ENCODE data around the gene FLNC. TPM values are rescaled to one million over a fixed set of nuclear protein-coding genes. Genes with fewer than 3 reads are reported as not detected.

Gene FLNC
- total RNA-seq, 4 donors from 2014 or later = 3.0 to 27.3 (median 7.5) TPM

DNA sequence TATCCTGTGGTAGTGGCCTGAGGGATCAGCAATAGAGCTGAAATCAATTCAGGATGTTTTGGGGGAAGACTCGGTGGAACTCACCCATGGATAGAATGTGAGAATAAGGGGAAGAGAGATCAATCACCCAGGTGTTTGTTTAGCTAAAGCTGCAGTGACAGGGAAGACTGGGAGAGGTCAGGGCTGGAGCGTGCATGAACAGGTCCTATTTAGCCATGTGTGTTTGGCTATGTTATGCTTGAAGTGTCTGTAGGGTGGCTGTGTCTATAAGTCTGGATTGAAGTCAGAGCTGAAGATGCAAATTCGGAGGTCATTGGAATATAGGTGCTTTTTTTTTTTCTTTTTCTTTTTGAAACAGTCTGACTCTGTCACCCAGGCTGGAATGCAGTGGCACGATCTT lies 37.0 kb downstream of the FLNC start:
- H3K27me3 ChIP-seq = no peaks in the 10 kb centered on the region
- H3K4me3 ChIP-seq = no peak overlapping the region
- no peaks in the 10 kb centered on the region for H3K9me3 ChIP-seq
- no peak for DNase-seq
- WGBS, 2 donors = 37 to 41% methylated on average over 4 of the region's 4 CpGs
- peak overlapping the region in 3 of 4 donors; percentile 72 to 83 (median 73) for H3K27ac ChIP-seq
- H3K36me3 ChIP-seq = peaks cover 0 to 24% (median 15%) of the 10 kb centered on the region in 3 donors
- intact Hi-C loops (cut with DNase I) = no loop called here
- H3K4me1 ChIP-seq = peaks cover 36 to 80% (median 37%) of the 10 kb centered on the region in 3 donors
- no peak for TF ChIP-seq POLR2A (IDR thresholded peaks at IDR 0.05)

GRCh38 chr7:128867842-128868623 lies 37.8 kb downstream of the FLNC start:
- peak overlapping the region; percentile 63 to 83 (median 74) for H3K27ac ChIP-seq
- H3K9me3 ChIP-seq = no peaks in the 10 kb centered on the region
- peak overlapping the region in 3 of 4 donors; percentile 48 to 81 (median 66) for H3K4me3 ChIP-seq
- 47 to 56% methylated on average over 8 to 10 of the region's 11 CpGs for WGBS, 2 donors
- peaks cover 33 to 77% (median 36%) of the 10 kb centered on the region in 3 donors for H3K4me1 ChIP-seq
- intact Hi-C loops (cut with DNase I) = no loop called here
- TF ChIP-seq CTCF (IDR thresholded peaks at IDR 0.05) (no peak), POLR2A (IDR thresholded peaks at IDR 0.05) (no peak)
- peaks cover 0 to 24% (median 15%) of the 10 kb centered on the region in 3 donors for H3K36me3 ChIP-seq
- no peaks in the 10 kb centered on the region for H3K27me3 ChIP-seq
- DNase-seq = no peak

GRCh38 chr7:128868624-128869137 lies 38.5 kb downstream of the FLNC start:
- Histone ChIP-seq H3K27ac (peak overlapping the region; percentile 63 to 83 (median 74)), H3K27me3 (no peaks in the 10 kb centered on the region), H3K36me3 (peaks cover 0 to 24% (median 15%) of the 10 kb centered on the region in 3 donors), H3K4me1 (peaks cover 31 to 72% (median 33%) of the 10 kb centered on the region in 3 donors), H3K9me3 (no peaks in the 10 kb centered on the region), H3K4me3 (peak overlapping the region; percentile 48 to 81 (median 62))
- DNase-seq = no peak
- intact Hi-C loops (cut with DNase I) = no loop called here
- 24 to 29% methylated on average over 7 to 8 of the region's 13 CpGs for WGBS, 2 donors
- TF ChIP-seq POLR2A (IDR thresholded peaks at IDR 0.05) (no peak), CTCF (IDR thresholded peaks at IDR 0.05) (no peak)

GRCh38 chr7:128869138-128869943 lies 39.1 kb downstream of the FLNC start:
- peak overlapping the region in 3 of 4 donors; percentile 73 to 83 (median 76) for H3K27ac ChIP-seq
- no peaks in the 10 kb centered on the region for H3K9me3 ChIP-seq
- DNase-seq = no peak

More at GRCh38 chr7:128869138-128869943, 39.1 kb downstream of the FLNC start:
- WGBS, 2 donors = no CpG with 5 or more reads among the region's 86 CpGs
- Histone ChIP-seq H3K4me1 (peaks cover 24 to 67% (median 29%) of the 10 kb centered on the region in 3 donors), H3K36me3 (peaks cover 0 to 24% (median 15%) of the 10 kb centered on the region in 3 donors), H3K4me3 (peak overlapping the region; percentile 48 to 81 (median 62)), H3K27me3 (no peaks in the 10 kb centered on the region)
- intact Hi-C loops (cut with DNase I) = no loop called here
- TF ChIP-seq POLR2A (IDR thresholded peaks at IDR 0.05) = peak in 2 of 4 donors; percentile 7 to 23
- peak in 3 of 6 experiments; percentile 10 to 20 (median 14) for TF ChIP-seq CTCF (IDR thresholded peaks at IDR 0.05)

Data from esophagus squamous epithelium (tissue), 5 donors.